Liver (tissue), 9 donors: Measurements from ENCODE around the gene ACP6. TPM values are rescaled to one million over a fixed set of nuclear protein-coding genes. Genes with fewer than 3 reads are reported as not detected.

Source experiments
- DNase-seq: peaks from one replicate; pipeline ENCODE4 v3.0.0-alpha.2; 2017; ENCODE audit warnings: low spot score
- H3K27ac ChIP-seq, 2 donors: one replicate each; pipeline ENCODE4 v1.7.0; 2013; ENCODE audit warnings: inconsistent platforms in 2 of 2, low read length in 2 of 2, control low read depth in 1 of 2, low read depth in 1 of 2, mild to moderate bottlenecking in 1 of 2
- H3K27me3 ChIP-seq, 4 donors: one replicate each; pipeline versions ENCODE4 v1.6.1 to v1.7.0; 2013; ENCODE audit warnings: low read length in 3 of 4, inconsistent platforms in 1 of 4, mild to moderate bottlenecking in 1 of 4, moderate library complexity in 1 of 4; ENCODE audit not compliant: control insufficient read depth in 4 of 4, insufficient read depth in 4 of 4
- H3K36me3 ChIP-seq, 4 donors: one replicate each; pipeline versions ENCODE4 v1.6.1 to v1.7.0; 2013; ENCODE audit warnings: low read length in 3 of 4, mild to moderate bottlenecking in 3 of 4, low read depth in 1 of 4, moderate library complexity in 1 of 4; ENCODE audit not compliant: control insufficient read depth in 4 of 4, insufficient read depth in 3 of 4
- H3K4me1 ChIP-seq, 4 donors: one replicate each; pipeline versions ENCODE4 v1.6.1 to v1.7.0; 2013; ENCODE audit warnings: low read length in 3 of 4, mild to moderate bottlenecking in 3 of 4, moderate library complexity in 1 of 4; ENCODE audit not compliant: control insufficient read depth in 4 of 4, insufficient read depth in 4 of 4
- H3K4me3 ChIP-seq, 3 donors: one replicate each; pipeline versions ENCODE4 v1.6.1 to v1.7.0; 2013; ENCODE audit warnings: low read length in 3 of 3, control low read depth in 1 of 3, low read depth in 1 of 3, mild to moderate bottlenecking in 1 of 3
- H3K9ac ChIP-seq, 2 donors: one replicate each; pipeline ENCODE4 v1.7.0; 2013; ENCODE audit warnings: low read length in 2 of 2, mild to moderate bottlenecking in 2 of 2, moderate library complexity in 2 of 2, control low read depth in 1 of 2, low read depth in 1 of 2
- H3K9me3 ChIP-seq, 4 donors: one replicate each; pipeline versions ENCODE4 v1.6.1 to v1.7.0; 2013; ENCODE audit warnings: low read length in 3 of 4; ENCODE audit not compliant: control insufficient read depth in 4 of 4
- CTCF ChIP-seq: fragments of 150-350 bp; IDR thresholded peaks from 2 replicates; pipeline ENCODE4 v1.5.1; 2017; ENCODE audit warnings: improper control_type of control experiment, low read depth, low read length; ENCODE audit not compliant: missing input control
- EGR1 ChIP-seq, 2 donors: IDR thresholded peaks; 2 replicates each; pipeline ENCODE4 v1.6.1; 2016 to 2018; ENCODE audit warnings: antibody characterized with exemption in 2 of 2, low read depth in 2 of 2
- FOXA1 ChIP-seq: IDR thresholded peaks from 2 replicates; pipeline ENCODE4 v1.6.1; 2016; ENCODE audit warnings: antibody characterized with exemption
- FOXA2 ChIP-seq: IDR thresholded peaks from 2 replicates; pipeline ENCODE4 v1.6.1; 2016; ENCODE audit warnings: antibody characterized with exemption
- GABPA ChIP-seq, 2 donors: IDR thresholded peaks in 1 of 2; conservative IDR thresholded peaks in 1 of 2; 2 replicates each; pipeline ENCODE4 v1.6.1; 2016; ENCODE audit warnings: antibody characterized with exemption in 2 of 2, mild to moderate bottlenecking in 1 of 2, moderate library complexity in 1 of 2
- HNF4G ChIP-seq: IDR thresholded peaks from 2 replicates; pipeline ENCODE4 v1.6.1; 2016; ENCODE audit warnings: antibody characterized with exemption
- JUND ChIP-seq, 2 donors: IDR thresholded peaks; 2 replicates each; pipeline ENCODE4 v1.6.1; 2016; ENCODE audit warnings: antibody characterized with exemption in 2 of 2
- MAX ChIP-seq: IDR thresholded peaks from 2 replicates; pipeline ENCODE4 v1.6.1; 2016; ENCODE audit warnings: antibody characterized with exemption
- NR2F2 ChIP-seq: IDR thresholded peaks from 2 replicates; pipeline ENCODE4 v1.6.1; 2016; ENCODE audit warnings: antibody characterized with exemption
- RAD21 ChIP-seq, 2 donors: IDR thresholded peaks; 2 replicates each; pipeline ENCODE4 v1.6.1; 2016; ENCODE audit warnings: antibody characterized with exemption in 2 of 2, mild to moderate bottlenecking in 2 of 2
- RXRA ChIP-seq, 2 donors: IDR thresholded peaks; 2 replicates each; pipeline ENCODE4 v1.6.1; 2017 to 2018; ENCODE audit warnings: antibody characterized with exemption in 2 of 2, mild to moderate bottlenecking in 1 of 2
- SP1 ChIP-seq: IDR thresholded peaks from 2 replicates; pipeline ENCODE4 v1.6.1; 2018; ENCODE audit warnings: antibody characterized with exemption, mild to moderate bottlenecking
- TAF1 ChIP-seq: conservative IDR thresholded peaks from 2 replicates; pipeline ENCODE4 v1.6.1; 2016; ENCODE audit warnings: antibody characterized with exemption, mild to moderate bottlenecking
- YY1 ChIP-seq: IDR thresholded peaks from 2 replicates; pipeline ENCODE4 v1.6.1; 2016; ENCODE audit warnings: antibody characterized with exemption, mild to moderate bottlenecking
- WGBS: extraction: QIAGEN DNeasy Blood & Tissue Kit; methylation state at CpG from one replicate; pipeline ENCODE4 v1.1.7; 2013; 5-methylcytosine and 5-hydroxymethylcytosine counted together
- polyA plus RNA-seq, 2 donors: library from polyadenylated mRNA; stranded (reverse) in 1 of 2; unstranded in 1 of 2; fragments of 200-250 nt in 1 of 2; fragments of >200 nt in 1 of 2; fragmentation: Nextera tagmentation in 1 of 2; extraction: Ambion mirVana in 1 of 2; gene quantifications; one replicate each; pipeline versions ENCODE4 v1.2.1 to v1.2.3, GENCODE V29; 2013 to 2015
- total RNA-seq, 2 donors: library from RNA; depleted of rRNA; stranded (reverse); fragments of >200 nt; gene quantifications; one replicate each; pipeline ENCODE4 v1.2.3, GENCODE V29; 2014
- TF ChIP-seq, protein P1 (sequence below): IDR thresholded peaks from 2 replicates; pipeline ENCODE4 v1.6.1; 2016; ENCODE audit warnings: antibody characterized with exemption
- TF ChIP-seq, protein P2 (sequence below): IDR thresholded peaks from 2 replicates; pipeline ENCODE4 v1.6.1; 2016; ENCODE audit warnings: antibody characterized with exemption
- donor health status: healthy.
- donor health status: healthy.
- donor health status: healthy.
- donor health status: healthy.
- donor health status: healthy.

The ACP6 gene
- total and polyA plus RNA-seq, 4 donors, result 4.7 to 18.1 (median 7.9) TPM

GRCh38 chr1:147608596-147608995 is 61.7 kb downstream of the ACP6 start (continued):
- TF ChIP-seq, protein P1, sequence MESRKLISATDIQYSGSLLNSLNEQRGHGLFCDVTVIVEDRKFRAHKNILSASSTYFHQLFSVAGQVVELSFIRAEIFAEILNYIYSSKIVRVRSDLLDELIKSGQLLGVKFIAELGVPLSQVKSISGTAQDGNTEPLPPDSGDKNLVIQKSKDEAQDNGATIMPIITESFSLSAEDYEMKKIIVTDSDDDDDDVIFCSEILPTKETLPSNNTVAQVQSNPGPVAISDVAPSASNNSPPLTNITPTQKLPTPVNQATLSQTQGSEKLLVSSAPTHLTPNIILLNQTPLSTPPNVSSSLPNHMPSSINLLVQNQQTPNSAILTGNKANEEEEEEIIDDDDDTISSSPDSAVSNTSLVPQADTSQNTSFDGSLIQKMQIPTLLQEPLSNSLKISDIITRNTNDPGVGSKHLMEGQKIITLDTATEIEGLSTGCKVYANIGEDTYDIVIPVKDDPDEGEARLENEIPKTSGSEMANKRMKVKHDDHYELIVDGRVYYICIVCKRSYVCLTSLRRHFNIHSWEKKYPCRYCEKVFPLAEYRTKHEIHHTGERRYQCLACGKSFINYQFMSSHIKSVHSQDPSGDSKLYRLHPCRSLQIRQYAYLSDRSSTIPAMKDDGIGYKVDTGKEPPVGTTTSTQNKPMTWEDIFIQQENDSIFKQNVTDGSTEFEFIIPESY, result no peak
- TF ChIP-seq FOXA2 (no peak), RAD21 (IDR thresholded peaks at IDR 0.05) (no peak), EGR1 (IDR thresholded peaks at IDR 0.05; ENCODE audit: low read depth in 2 of 2) (no peak), NR2F2 (no peak), YY1 (no peak)

DNA sequence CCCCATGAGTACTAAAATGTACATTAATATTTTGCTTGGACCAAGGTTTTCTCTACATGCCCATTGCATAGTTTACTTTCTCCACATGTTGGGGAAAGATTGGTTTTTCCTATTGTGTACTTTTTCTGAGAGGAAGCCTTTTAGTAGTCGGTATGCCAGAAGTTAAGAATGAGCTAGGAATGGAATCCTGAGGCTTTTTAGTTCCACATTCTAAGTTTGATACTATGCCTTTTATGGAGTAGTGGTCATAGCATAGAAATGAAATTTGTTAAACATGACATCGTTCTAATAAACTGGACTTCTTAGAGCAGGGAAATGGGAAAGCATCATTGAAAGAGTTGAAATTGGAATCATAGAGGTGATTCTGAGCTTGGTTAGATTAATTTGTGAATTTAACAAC is 64.7 kb downstream of the ACP6 start:
- DNase-seq, result no peak
- no peak for TF ChIP-seq MAX
- no peak for TF ChIP-seq FOXA1
- TF ChIP-seq YY1, result no peak
- TF ChIP-seq, protein P1, result no peak
- no peak for TF ChIP-seq GABPA (IDR thresholded peaks at IDR 0.05 in 1 of 2, conservative IDR thresholded peaks at IDR 0.05 in 1 of 2)
- no peak for TF ChIP-seq RXRA (IDR thresholded peaks at IDR 0.05)
- no peak for TF ChIP-seq RAD21 (IDR thresholded peaks at IDR 0.05)
- no peak for TF ChIP-seq HNF4G
- no peak for TF ChIP-seq JUND (IDR thresholded peaks at IDR 0.05)
- no peak for TF ChIP-seq SP1
- no peak for TF ChIP-seq NR2F2
- no peak for TF ChIP-seq CTCF
- TF ChIP-seq TAF1, result no peak
- TF ChIP-seq, protein P2, sequence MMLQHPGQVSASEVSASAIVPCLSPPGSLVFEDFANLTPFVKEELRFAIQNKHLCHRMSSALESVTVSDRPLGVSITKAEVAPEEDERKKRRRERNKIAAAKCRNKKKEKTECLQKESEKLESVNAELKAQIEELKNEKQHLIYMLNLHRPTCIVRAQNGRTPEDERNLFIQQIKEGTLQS, result no peak
- no peak for TF ChIP-seq FOXA2
- H3K9me3 ChIP-seq, result no peaks in the 10 kb centered on the region
- no peaks in the 10 kb centered on the region for H3K27me3 ChIP-seq
- peaks cover 2 to 8% (median 6%) of the 10 kb centered on the region in 4 donors for H3K36me3 ChIP-seq
- WGBS, result 93% methylated on average over 2 of the region's 2 CpGs
- H3K4me1 ChIP-seq, result peaks cover 0 to 7% (median 4%) of the 10 kb centered on the region in 4 donors
- no peak overlapping the region for H3K9ac ChIP-seq
- H3K4me3 ChIP-seq, result no peak overlapping the region
- no peak overlapping the region for H3K27ac ChIP-seq

- no peaks in the 10 kb centered on the region for H3K9me3 ChIP-seq
- no peaks in the 10 kb centered on the region for H3K27me3 ChIP-seq
- no peak overlapping the region for H3K27ac ChIP-seq
- no peak overlapping the region for H3K9ac ChIP-seq
- no peak for DNase-seq
- no peak overlapping the region for H3K4me3 ChIP-seq
- peaks cover 0 to 10% (median 9%) of the 10 kb centered on the region in 4 donors for H3K4me1 ChIP-seq
- peaks cover 2 to 8% (median 5%) of the 10 kb centered on the region in 4 donors for H3K36me3 ChIP-seq
- 95% methylated on average over 3 of the region's 3 CpGs for WGBS
- TF ChIP-seq TAF1, result no peak
- no peak for TF ChIP-seq FOXA2
- TF ChIP-seq SP1, result no peak
- TF ChIP-seq RXRA (IDR thresholded peaks at IDR 0.05), result no peak
- TF ChIP-seq NR2F2, result no peak
- no peak for TF ChIP-seq CTCF
- no peak for TF ChIP-seq JUND (IDR thresholded peaks at IDR 0.05)
- TF ChIP-seq, protein P1, result no peak
- TF ChIP-seq HNF4G, result no peak
- TF ChIP-seq FOXA1, result no peak
- TF ChIP-seq YY1, result no peak
- no peak for TF ChIP-seq RAD21 (IDR thresholded peaks at IDR 0.05)
- TF ChIP-seq MAX, result no peak
Observed at GRCh38 chr1:147603986-147604385, 66.3 kb downstream of the ACP6 start.
